ENCODE results near the gene CLDN25. TPM values are rescaled to one million over a fixed set of nuclear protein-coding genes. Genes with fewer than 3 reads are reported as not detected.
"Not testable (repeated sequence)": the region's sequence is repeated elsewhere in the genome, so short reads cannot be mapped to it uniquely, and the experiment has no call there.

CLDN25 gene
- not detected for polyA plus RNA-seq

DNA sequence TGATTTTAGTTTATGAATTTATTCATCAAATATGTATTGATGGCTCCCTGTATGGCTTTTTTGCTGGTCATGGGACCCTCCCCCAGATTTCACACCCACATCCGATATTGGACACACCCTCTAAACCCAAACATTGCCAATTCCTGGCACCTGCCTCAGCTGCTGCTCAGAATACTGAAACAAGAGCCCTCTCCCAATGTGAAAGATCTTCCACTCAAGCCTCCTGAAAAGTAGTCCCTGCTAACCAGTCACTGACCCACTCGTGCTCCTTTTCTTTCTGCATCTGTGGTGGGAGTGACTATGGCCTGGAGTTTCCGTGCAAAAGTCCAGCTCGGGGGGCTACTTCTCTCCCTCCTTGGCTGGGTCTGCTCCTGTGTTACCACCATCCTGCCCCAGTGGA lies at the start of gene CLDN25:
TSS of gene CLDN25 (plus strand) at position 301 of the 400 bp plus-strand sequence. CDS start at position 301, 0 bp downstream.
- Mint-ChIP-seq H3K27ac (no peak within 1 kb of the TSS), H3K36me3 (peaks cover 0 to 5% (median 0%) of the 10 kb centered on the region in 3 donors), H3K27me3 (ENCODE audit: low read depth in 3 of 3) (peaks cover 6 to 12% (median 11%) of the 10 kb centered on the region in 3 donors), H3K4me3 (no peak within 1 kb of the TSS), H3K4me1 (peaks cover under 1 to 5% of the 10 kb centered on the region in 2 donors), H3K9me3 (no peaks in the 10 kb centered on the region)
- no peak for DNase-seq

DNA sequence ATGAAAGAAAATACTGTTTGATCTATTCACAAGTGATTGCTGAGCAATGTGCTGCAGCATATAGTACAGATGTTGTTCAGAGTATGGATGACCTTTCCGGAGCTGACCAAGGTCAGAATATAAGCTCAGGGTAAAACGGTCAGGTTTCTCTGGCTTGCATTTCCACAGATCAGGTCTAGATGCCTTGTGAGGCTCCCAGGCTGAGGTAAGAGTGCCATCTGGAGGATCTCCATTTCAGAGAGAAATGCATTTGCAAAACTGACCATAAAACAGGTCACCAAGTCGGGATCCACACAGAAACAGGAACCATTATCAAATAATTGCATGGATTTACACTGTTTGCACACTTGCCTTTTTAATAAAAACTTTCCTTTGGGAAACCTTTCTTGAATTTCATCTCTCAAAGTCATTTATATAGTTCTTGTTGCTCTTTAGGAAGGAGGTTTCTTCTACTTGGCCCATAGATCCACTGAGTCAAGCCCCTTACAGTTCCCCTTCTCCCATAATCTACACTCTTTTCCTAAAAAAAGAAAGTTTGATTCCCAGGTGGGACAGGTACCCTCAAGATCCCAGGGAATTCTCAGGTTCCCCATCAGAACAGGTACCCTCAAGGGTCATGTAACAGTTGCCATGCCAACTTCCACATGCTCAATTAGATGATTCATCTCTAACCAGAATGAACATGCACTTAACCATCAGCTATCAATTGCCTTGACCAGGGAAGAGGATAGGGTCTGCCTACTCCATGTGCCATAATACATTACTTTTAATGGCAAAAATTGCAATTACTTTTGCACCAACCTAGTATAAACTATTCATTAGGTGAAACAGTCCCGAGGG lies 48.5 kb upstream of the CLDN25 start:
- H3K4me1 Mint-ChIP-seq, result no peaks in the 10 kb centered on the region
- no peak overlapping the region for H3K27ac Mint-ChIP-seq
- H3K4me3 Mint-ChIP-seq, result no peak overlapping the region
- DNase-seq, result no peak
- no peaks in the 10 kb centered on the region for H3K27me3 Mint-ChIP-seq (ENCODE audit: low read depth in 3 of 3)
- no peaks in the 10 kb centered on the region for H3K9me3 Mint-ChIP-seq
- peaks cover 10 to 44% (median 11%) of the 10 kb centered on the region in 3 donors for H3K36me3 Mint-ChIP-seq

DNA sequence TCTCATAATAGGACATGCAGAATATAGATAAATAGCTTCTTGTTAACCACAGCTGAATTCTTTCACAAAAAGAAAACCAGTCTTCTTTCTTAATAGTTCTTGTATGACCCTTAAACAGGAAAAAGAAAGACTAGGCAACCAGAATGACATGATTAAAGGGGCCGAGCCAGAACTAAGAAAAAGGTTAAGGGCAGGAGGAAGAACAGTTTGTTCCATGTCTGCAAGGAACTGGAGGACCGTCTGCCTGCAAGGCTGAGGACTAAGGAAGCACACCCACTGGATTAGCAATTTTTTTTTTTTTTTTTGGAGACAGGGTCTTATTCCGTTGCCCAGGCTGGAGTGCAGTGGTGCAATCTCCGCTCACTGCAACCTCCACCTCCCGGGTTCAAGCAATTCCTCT lies 47.5 kb upstream of the CLDN25 start:
- Mint-ChIP-seq H3K9me3 (no peaks in the 10 kb centered on the region), H3K4me3 (no peak overlapping the region), H3K4me1 (no peaks in the 10 kb centered on the region), H3K36me3 (peaks cover 10 to 48% (median 16%) of the 10 kb centered on the region in 3 donors), H3K27ac (no peak overlapping the region), H3K27me3 (ENCODE audit: low read depth in 3 of 3) (no peaks in the 10 kb centered on the region)
- DNase-seq, result no peak

DNA sequence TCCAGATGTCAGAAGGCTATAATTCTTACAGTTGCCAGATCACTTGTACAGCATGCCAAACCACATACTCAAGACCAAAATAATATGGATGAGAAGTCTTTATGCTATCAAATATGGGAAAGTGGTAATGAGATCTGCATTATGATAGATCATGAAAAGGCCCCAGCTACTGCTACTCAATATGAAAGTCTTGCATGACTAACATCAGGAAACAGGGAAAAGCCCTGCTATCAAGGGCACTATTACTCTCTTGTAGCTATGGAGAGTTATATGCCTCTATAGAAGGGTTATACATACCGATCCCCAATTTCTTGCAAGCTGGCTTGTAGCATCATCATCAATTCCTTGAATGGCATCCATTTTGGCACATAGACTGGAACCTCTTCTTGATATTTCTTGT lies 43.3 kb upstream of the CLDN25 start:
- H3K36me3 Mint-ChIP-seq, result peaks cover 24 to 79% (median 41%) of the 10 kb centered on the region in 3 donors
- H3K27me3 Mint-ChIP-seq (ENCODE audit: low read depth in 3 of 3), result no peaks in the 10 kb centered on the region
- DNase-seq, result no peak
- no peaks in the 10 kb centered on the region for H3K9me3 Mint-ChIP-seq
- H3K4me3 Mint-ChIP-seq, result no peak overlapping the region
- H3K4me1 Mint-ChIP-seq, result peaks cover 0 to 1% of the 10 kb centered on the region in 2 donors
- H3K27ac Mint-ChIP-seq, result no peak overlapping the region

DNA sequence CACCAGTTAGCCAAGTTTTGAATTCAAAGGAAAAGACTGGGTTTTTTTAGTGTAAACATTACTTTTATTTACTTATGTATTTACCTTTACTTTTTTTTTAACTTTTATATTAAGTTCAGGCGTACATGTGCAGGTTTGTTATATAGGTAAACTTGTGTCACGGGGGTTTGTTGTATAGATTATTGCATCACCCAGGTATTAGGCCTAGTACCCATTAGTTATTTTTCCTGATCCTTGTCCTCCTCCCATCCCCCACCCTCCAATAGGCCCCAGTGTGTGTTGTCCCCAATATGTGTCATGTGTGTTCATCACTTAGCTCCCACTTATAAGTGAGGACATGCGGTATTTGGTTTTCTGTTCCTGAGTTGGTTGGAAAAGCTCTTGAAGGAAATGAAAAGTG lies 26.7 kb upstream of the CLDN25 start:
- H3K4me3 Mint-ChIP-seq, result no peak overlapping the region
- H3K36me3 Mint-ChIP-seq, result peaks cover 13 to 25% (median 17%) of the 10 kb centered on the region in 3 donors

DNA sequence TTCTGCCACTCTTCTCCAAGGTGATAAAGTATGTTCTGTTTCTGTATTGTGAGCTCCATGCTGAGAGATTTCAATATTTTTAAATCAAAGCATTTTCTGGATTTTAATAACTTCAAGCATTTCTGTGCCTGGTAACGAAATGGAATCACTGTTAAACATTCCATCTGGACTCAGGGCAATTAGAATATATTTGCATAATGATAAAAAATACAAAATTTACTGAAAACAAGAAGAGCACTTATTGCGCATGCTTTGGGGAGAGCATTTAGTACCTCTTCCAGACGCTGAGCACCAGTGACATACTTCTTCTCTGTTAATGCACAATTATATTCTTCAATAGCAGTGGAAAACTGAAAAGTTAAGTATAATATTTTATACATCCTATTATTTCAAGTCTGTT lies 19.4 kb upstream of the CLDN25 start:
- H3K27ac Mint-ChIP-seq, result no peak overlapping the region
- H3K36me3 Mint-ChIP-seq, result peaks cover 17 to 43% (median 24%) of the 10 kb centered on the region in 3 donors
- no peaks in the 10 kb centered on the region for H3K27me3 Mint-ChIP-seq (ENCODE audit: low read depth in 3 of 3)
- no peak for DNase-seq
- peaks cover 12 to 15% of the 10 kb centered on the region in 2 donors for H3K4me1 Mint-ChIP-seq
- no peak overlapping the region for H3K4me3 Mint-ChIP-seq
- no peaks in the 10 kb centered on the region for H3K9me3 Mint-ChIP-seq

More for the DNA sequence above, 26.7 kb upstream of the CLDN25 start:
- DNase-seq, result no peak
- Mint-ChIP-seq H3K9me3 (no peaks in the 10 kb centered on the region), H3K27me3 (ENCODE audit: low read depth in 3 of 3) (no peaks in the 10 kb centered on the region), H3K4me1 (no peaks in the 10 kb centered on the region), H3K27ac (no peak overlapping the region)

DNA sequence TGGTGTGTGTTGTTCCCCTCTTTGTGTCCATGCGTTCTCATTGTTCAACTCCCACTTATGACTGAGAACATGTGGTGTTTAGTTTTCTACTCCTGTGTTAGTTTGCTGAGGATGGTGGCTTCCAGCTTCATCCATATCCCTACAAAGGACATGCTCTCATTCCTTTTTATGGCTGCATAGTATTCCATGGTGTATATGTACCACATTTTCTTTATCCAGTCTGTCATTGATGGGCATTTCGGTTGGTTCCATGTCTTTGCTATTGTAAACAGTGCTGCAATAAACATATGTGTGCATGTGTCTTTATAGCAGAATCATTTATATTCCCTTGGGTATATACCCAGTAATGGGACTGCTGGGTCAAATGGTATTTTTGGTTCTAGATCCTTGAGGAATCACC lies 16.6 kb upstream of the CLDN25 start:
- H3K27me3 Mint-ChIP-seq (ENCODE audit: low read depth in 3 of 3); H3K9me3 Mint-ChIP-seq; H3K4me3 Mint-ChIP-seq; H3K27ac Mint-ChIP-seq; DNase-seq: not testable (repeated sequence)
- H3K36me3 Mint-ChIP-seq, result peaks cover 21 to 41% (median 28%) of the 10 kb centered on the region in 3 donors
- peaks cover 22 to 32% of the 10 kb centered on the region in 2 donors for H3K4me1 Mint-ChIP-seq

DNA sequence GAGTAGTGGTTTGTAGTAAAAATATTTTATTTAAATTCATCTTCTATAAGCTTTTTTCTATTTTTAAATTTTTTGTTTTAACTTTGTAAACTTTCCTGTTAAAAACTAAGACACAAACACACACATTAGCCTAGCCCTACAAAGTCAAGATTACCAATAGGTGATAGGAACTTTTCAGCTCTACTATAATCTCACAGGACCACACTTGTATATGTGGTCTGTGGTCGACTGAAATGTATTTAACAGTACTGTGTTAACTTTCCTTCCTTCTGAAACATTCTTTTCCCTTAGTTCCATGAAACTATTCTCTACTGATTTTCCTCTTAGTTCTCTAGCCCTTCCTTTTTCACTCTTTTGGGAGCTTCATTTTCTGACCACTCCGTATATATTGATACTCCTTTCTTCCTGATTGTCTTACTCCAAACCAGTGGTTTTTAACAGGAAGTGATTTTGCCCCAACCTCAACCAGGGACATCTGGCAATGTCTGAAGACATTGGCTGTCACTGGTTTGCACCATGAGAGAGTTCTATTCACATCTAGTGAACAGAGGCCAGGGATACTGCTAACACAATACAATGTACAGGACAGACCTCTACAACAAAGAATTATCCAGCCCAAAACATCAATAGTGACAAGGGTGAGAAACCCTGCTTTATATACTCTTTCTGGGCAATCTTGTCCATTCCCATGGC lies 14.9 kb upstream of the CLDN25 start:
- no peaks in the 10 kb centered on the region for H3K27me3 Mint-ChIP-seq (ENCODE audit: low read depth in 3 of 3)
- H3K27ac Mint-ChIP-seq, result peak overlapping the region in 5 of 6 donors; percentile 41 to 78 (median 53)
- peaks cover 22 to 32% of the 10 kb centered on the region in 2 donors for H3K4me1 Mint-ChIP-seq
- no peaks in the 10 kb centered on the region for H3K9me3 Mint-ChIP-seq
- H3K36me3 Mint-ChIP-seq, result peaks cover 11 to 30% (median 19%) of the 10 kb centered on the region in 3 donors
- DNase-seq, result peak in 2 of 3 donors; percentile 0 to 11
- H3K4me3 Mint-ChIP-seq, result peak overlapping the region in 3 of 5 donors; percentile 2 to 50 (median 8)

DNA sequence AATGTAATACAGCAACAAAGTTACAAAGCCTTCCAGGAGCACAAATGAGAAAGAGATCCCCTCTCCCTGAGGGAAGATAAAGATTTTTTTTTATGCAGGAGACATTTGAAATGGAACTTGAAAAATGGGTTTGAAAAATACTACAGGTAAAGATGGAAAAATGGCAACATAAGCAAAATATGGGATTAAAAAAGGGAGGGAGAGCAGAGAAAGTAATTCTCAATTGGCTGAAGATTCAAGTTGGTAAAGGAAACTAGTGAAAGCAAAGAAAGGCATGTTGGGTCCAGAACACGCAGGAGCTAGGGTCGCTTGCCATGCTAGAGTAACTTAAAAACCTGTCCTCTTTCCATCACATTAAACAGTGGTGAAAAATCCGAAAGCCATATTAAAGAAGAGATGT lies 7.6 kb upstream of the CLDN25 start:
- peaks cover 29 to 46% of the 10 kb centered on the region in 2 donors for H3K4me1 Mint-ChIP-seq
- no peak for DNase-seq

DNA sequence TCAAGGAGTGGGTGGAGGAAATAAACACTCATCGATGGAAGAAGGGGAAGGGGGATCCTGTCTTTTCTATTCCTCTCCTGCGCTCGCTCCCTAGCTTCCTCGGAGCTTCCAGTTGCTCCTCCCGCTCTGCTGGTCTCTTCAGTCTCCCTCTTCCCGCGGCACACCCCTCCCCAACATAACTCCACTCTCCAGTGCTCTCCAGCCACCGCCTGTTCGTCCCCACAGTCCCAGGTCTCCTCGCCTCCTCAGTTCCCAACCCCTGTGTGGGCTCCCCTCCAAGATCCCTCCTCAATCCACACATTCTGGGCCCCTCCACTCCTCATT lies 6.5 kb upstream of the CLDN25 start:
- H3K4me3 Mint-ChIP-seq, result peak overlapping the region; percentile 96 to 99 (median 98)
- DNase-seq, result no peak

More for the DNA sequence above, 7.6 kb upstream of the CLDN25 start:
- peak overlapping the region; percentile 71 to 98 (median 96) for H3K4me3 Mint-ChIP-seq
- H3K36me3 Mint-ChIP-seq, result peaks cover 7 to 16% (median 15%) of the 10 kb centered on the region in 3 donors
- H3K27ac Mint-ChIP-seq, result peak overlapping the region in 1 of 6 donors; percentile 39
- H3K27me3 Mint-ChIP-seq (ENCODE audit: low read depth in 3 of 3), result peaks cover 2 to 8% (median 2%) of the 10 kb centered on the region in 3 donors
- H3K9me3 Mint-ChIP-seq, result no peaks in the 10 kb centered on the region

DNA sequence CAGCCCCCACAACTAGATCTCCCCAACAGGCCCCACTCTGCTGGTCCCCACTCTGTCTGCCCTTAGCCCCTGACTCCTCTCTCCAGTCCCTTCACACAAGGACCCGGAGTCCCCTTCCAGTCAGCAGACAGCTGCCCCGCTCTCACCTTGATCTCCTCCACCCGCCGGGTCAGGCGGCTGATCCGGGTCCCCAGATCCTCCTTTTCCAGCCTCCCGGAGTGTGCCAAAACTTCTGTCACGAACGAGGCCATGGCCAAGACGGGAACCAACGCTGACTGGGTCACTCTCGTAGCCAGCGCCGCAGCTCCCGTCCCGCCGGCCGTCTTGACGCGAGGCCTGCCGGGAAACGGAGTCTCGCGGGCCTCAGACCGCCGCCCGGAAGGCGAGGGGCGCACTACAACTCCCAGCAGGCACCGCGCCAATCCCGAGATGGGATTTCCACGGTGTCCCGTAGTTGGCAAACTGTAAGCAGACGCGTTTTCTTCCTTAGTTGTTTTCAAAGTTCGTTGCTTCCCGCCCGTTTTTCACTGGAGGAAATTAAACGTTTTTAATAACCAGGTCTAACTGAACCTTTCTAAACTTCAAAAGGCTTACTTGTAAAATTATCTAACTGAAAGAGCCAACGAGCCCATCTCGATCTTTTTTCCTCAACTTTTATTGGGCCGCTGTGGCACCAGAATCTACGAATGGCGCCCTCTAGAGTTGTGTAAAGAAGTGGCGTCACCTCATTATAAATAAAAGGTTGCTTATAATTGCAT lies 6.0 kb upstream of the CLDN25 start, which contains the start of gene ZW10:
TSS of gene ZW10 (minus strand) at position 277 of the 758 bp plus-strand sequence. CDS start at position 251, 26 bp downstream.
- Mint-ChIP-seq H3K9me3 (no peaks in the 10 kb centered on the region), H3K27ac (peak within 1 kb of the TSS; percentile 87 to 97 (median 93)), H3K4me3 (peak within 1 kb of the TSS; percentile 96 to 99 (median 98)), H3K27me3 (ENCODE audit: low read depth in 3 of 3) (peaks cover 2 to 13% (median 4%) of the 10 kb centered on the region in 3 donors), H3K36me3 (peaks cover 0 to 4% (median 3%) of the 10 kb centered on the region in 3 donors), H3K4me1 (peaks cover 24 to 35% of the 10 kb centered on the region in 2 donors)
- DNase-seq, result peak; percentile 89 to 91 (median 89)

More for the DNA sequence above, 6.5 kb upstream of the CLDN25 start:
- Mint-ChIP-seq H3K27me3 (ENCODE audit: low read depth in 3 of 3) (peaks cover 2 to 12% (median 4%) of the 10 kb centered on the region in 3 donors), H3K27ac (peak overlapping the region; percentile 87 to 97 (median 93)), H3K4me1 (peaks cover 24 to 36% of the 10 kb centered on the region in 2 donors), H3K36me3 (peaks cover 0 to 6% (median 5%) of the 10 kb centered on the region in 3 donors), H3K9me3 (no peaks in the 10 kb centered on the region)

DNA sequence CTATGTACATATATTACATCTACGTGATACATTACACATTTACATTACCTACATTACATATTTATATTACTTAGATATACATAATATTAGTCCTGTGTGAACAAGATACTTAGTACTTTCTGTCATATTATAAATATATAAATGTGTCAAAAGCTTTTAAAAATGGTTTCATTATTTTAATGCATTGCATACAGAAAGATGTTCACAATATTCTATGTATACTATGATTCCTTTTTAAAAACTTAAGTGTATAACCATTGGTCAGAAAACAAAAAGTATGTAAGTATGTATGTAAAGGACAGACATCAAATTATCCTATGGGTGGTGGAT lies 5.5 kb upstream of the CLDN25 start:
- H3K4me1 Mint-ChIP-seq, result peaks cover 24 to 35% of the 10 kb centered on the region in 2 donors
- H3K9me3 Mint-ChIP-seq, result no peaks in the 10 kb centered on the region
- peak overlapping the region; percentile 87 to 97 (median 93) for H3K27ac Mint-ChIP-seq
- peak overlapping the region; percentile 96 to 99 (median 98) for H3K4me3 Mint-ChIP-seq
- H3K27me3 Mint-ChIP-seq (ENCODE audit: low read depth in 3 of 3), result peaks cover 3 to 13% (median 4%) of the 10 kb centered on the region in 3 donors
- no peak for DNase-seq
- peaks cover 0 to 4% (median 3%) of the 10 kb centered on the region in 3 donors for H3K36me3 Mint-ChIP-seq
